ENCODE data around the gene PITPNM3.

Gene PITPNM3

GRCh38 chr17:6420173-6420641 is 136.1 kb downstream of the PITPNM3 start:
- DNase-seq (ENCODE audit: insufficient read length, low spot score): no peak
- no peak for FAIRE-seq

GRCh38 chr17:6415616-6416015 is 140.7 kb downstream of the PITPNM3 start:
- FAIRE-seq (no peak), DNase-seq (ENCODE audit: insufficient read length, low spot score) (no peak)
- TF ChIP-seq CTCF (IDR thresholded peaks at IDR 0.05; ENCODE audit: insufficient read depth, missing control alignments): no peak

More at GRCh38 chr17:6420173-6420641, 136.1 kb downstream of the PITPNM3 start:
- TF ChIP-seq CTCF (IDR thresholded peaks at IDR 0.05; ENCODE audit: insufficient read depth, missing control alignments): peak; percentile 19

- TF ChIP-seq CTCF (IDR thresholded peaks at IDR 0.05; ENCODE audit: insufficient read depth, missing control alignments): peak; percentile 36
- FAIRE-seq (peak; percentile 44), DNase-seq (ENCODE audit: insufficient read length, low spot score) (peak; percentile 58)
These were observed 143.3 kb downstream of the PITPNM3 start for GRCh38 chr17:6413065-6413464.

GRCh38 chr17:6408735-6409134 is 147.6 kb downstream of the PITPNM3 start:
- FAIRE-seq (no peak), DNase-seq (ENCODE audit: insufficient read length, low spot score) (no peak)
- no peak for TF ChIP-seq CTCF (IDR thresholded peaks at IDR 0.05; ENCODE audit: insufficient read depth, missing control alignments)

GRCh38 chr17:6408276-6408675 is 148.1 kb downstream of the PITPNM3 start:
- TF ChIP-seq CTCF (IDR thresholded peaks at IDR 0.05; ENCODE audit: insufficient read depth, missing control alignments): no peak
- no peak for DNase-seq (ENCODE audit: insufficient read length, low spot score)
- FAIRE-seq: no peak

- no peak for TF ChIP-seq CTCF (IDR thresholded peaks at IDR 0.05; ENCODE audit: insufficient read depth, missing control alignments)
- no peak for FAIRE-seq
- DNase-seq (ENCODE audit: insufficient read length, low spot score): no peak
These were observed 154.1 kb downstream of the PITPNM3 start for GRCh38 chr17:6402258-6402657.

All from D721Med (cell line).